Cardiac fibroblast (primary cell): Measurements from ENCODE around the gene G6PC3.
"Not testable (repeated sequence)": the region's sequence is repeated elsewhere in the genome, so short reads cannot be mapped to it uniquely, and the experiment has no call there.

ENCODE experiments used
- DNase-seq, 2 donors: peaks; one replicate each; pipeline versions ENCODE4 v3.0.0 to v3.0.0-alpha.2; 2010; ENCODE audit warnings: low read depth in 2 of 2
- H3K4me3 ChIP-seq, 2 donors: replicated peaks in 1 of 2; 1 replicate in 1 of 2; 2 replicates in 1 of 2; pipeline ENCODE4 v1.5.1; 2011; ENCODE audit warnings: low read depth in 2 of 2, low read length in 2 of 2, mild to moderate bottlenecking in 2 of 2, moderate library complexity in 1 of 2
- CTCF ChIP-seq: IDR thresholded peaks from one replicate; pipeline ENCODE4 v1.5.1; 2011; ENCODE audit warnings: low read depth, mild to moderate bottlenecking, low read length, inconsistent platforms

The G6PC3 gene

DNA sequence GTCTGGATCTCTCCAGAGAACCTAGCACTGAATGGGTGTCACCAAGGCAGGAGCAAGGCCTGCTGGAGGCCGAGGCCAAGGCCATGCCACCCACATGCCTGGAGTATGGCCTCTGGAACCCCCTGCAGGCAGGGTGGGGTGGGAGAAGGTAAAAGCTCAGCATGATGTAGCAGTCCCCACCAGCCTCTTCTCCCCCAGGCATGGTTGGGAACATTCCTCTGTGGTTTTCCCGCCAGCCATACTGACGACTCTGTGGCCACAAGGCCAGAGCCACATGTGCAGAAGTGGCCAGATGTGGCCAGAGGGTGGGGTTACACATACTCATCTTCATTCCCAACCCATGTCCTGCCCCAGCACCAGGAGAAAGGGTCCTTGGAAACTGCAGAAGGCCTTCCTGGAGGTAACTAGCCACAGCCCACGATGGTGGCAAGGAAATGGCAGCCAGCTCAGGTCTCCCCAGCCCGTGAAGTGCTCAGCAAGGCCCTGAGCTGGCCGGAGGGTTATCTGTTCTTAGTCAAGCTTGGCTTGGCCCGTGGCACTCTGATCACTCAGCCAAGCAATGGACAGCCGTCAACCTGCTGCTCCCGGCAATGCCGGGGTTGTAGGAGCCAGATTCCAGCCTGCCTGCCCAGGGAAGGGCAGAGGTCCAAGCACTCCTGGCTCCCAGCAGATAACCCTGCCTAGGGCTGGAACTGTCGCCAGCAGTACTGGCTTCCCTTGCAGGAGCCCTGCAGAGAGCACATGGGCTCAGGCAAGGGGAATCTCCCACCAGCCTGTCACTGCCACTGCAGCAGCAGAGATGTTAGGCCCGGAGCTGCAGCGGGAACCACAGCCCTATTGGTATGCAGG is 26.8 kb downstream of the G6PC3 start:
- H3K4me3 ChIP-seq: no peak overlapping the region
- peak; percentile 45 to 48 for DNase-seq

GRCh38 chr17:44101858-44102257 is 31.3 kb downstream of the G6PC3 start:
- not testable (repeated sequence) for H3K4me3 ChIP-seq, DNase-seq

More for the DNA sequence above, 26.8 kb downstream of the G6PC3 start:
- no peak for TF ChIP-seq CTCF

- no peak for TF ChIP-seq CTCF
- no peak overlapping the region for H3K4me3 ChIP-seq
- DNase-seq: no peak
Observed at GRCh38 chr17:44102849-44103622, 32.5 kb downstream of the G6PC3 start.

- no peak for TF ChIP-seq CTCF
Observed at GRCh38 chr17:44105483-44105882, 34.9 kb downstream of the G6PC3 start.

GRCh38 chr17:44105941-44106340 is 35.4 kb downstream of the G6PC3 start:
- TF ChIP-seq CTCF: no peak
- DNase-seq: no peak
- no peak overlapping the region for H3K4me3 ChIP-seq

More at GRCh38 chr17:44105483-44105882, 34.9 kb downstream of the G6PC3 start:
- DNase-seq: no peak
- H3K4me3 ChIP-seq: no peak overlapping the region

- no peak for DNase-seq
- TF ChIP-seq CTCF: no peak
Observed at GRCh38 chr17:44106801-44107200, 36.3 kb downstream of the G6PC3 start.

More at GRCh38 chr17:44106801-44107200, 36.3 kb downstream of the G6PC3 start:
- no peak overlapping the region for H3K4me3 ChIP-seq
